Activated CD4-positive, alpha-beta memory T cell treated with anti-CD3 and anti-CD28 coated beads for 36 hours (primary cell): ENCODE data around the gene SETD6. TPM values are rescaled to one million over a fixed set of nuclear protein-coding genes. Genes with fewer than 3 reads are reported as not detected.

Experiments used
- CTCF ChIA-PET: fragments of 350-600 bp; sonication (Branson Sonifier 250); formaldehyde crosslinking; loops from one replicate; lab custom pipeline; 2021; ENCODE audit warnings: antibody characterized with exemption, inconsistent platforms; lab: Charles Lee
- POLR2A ChIA-PET: fragments of 350-600 bp; sonication (Branson Sonifier 250); formaldehyde crosslinking; loops from one replicate; lab custom pipeline; 2021; ENCODE audit warnings: antibody characterized with exemption; lab: Charles Lee
- DNase-seq: peaks from one replicate; pipeline ENCODE4 v3.0.0-alpha.2; 2020
- H3K27ac Mint-ChIP-seq: one replicate; pipeline ENCODE4 v1.8.0; 2021; ENCODE audit warnings: mixed read lengths
- H3K27me3 Mint-ChIP-seq: one replicate; pipeline ENCODE4 v1.8.0; 2021; ENCODE audit warnings: mixed read lengths
- H3K36me3 Mint-ChIP-seq: one replicate; pipeline ENCODE4 v1.8.0; 2021; ENCODE audit warnings: mixed read lengths
- H3K4me1 Mint-ChIP-seq: one replicate; pipeline ENCODE4 v1.8.0; 2021; ENCODE audit warnings: low read depth, mixed read lengths
- H3K4me3 Mint-ChIP-seq: one replicate; pipeline ENCODE4 v1.8.0; 2021; ENCODE audit warnings: mild to moderate bottlenecking, mixed read lengths
- H3K9me3 Mint-ChIP-seq: one replicate; pipeline ENCODE4 v1.8.0; 2021; ENCODE audit warnings: mixed read lengths
- intact Hi-C: fragments of 100-400 bp; cut with micrococcal nuclease; formaldehyde crosslinking; loops from one replicate; pipeline ENCODE4 v1.15.1; 2023
- total RNA-seq, 2 experiments: library from RNA; stranded (reverse); gene quantifications; one replicate each; pipeline ENCODE4 v1.2.3, GENCODE V29; 2021

SETD6 gene
- total RNA-seq, 2 experiments from 2014 or later = 12.9 to 14.5 TPM

- no peak overlapping the region for H3K27ac Mint-ChIP-seq
- intact Hi-C loops = loop anchor here (1.0 to 5.0 kb wide), 2 partner anchors 239 to 262 kb away; partner anchors contain the start of gene GOT2
- POLR2A ChIA-PET = interaction anchor here (1.6 kb wide), 1 partner anchor 23 kb away, joined by 3 read pairs; no protein-coding TSS in a partner anchor
Measured at GRCh38 chr16:58494981-58495520, 20.3 kb upstream of the SETD6 start.

GRCh38 chr16:58495521-58496331 lies 19.6 kb upstream of the SETD6 start:
- Mint-ChIP-seq H3K4me1 (peaks cover 21% of the 10 kb centered on the region), H3K27me3 (peaks cover 1% of the 10 kb centered on the region), H3K9me3 (no peaks in the 10 kb centered on the region), H3K36me3 (no peaks in the 10 kb centered on the region), H3K4me3 (no peak overlapping the region), H3K27ac (no peak overlapping the region)
- ChIA-PET CTCF (interaction anchor here (0.8 to 10.9 kb wide), 9 partner anchors 8 to 261 kb away, joined by 3 to 286 read pairs (median 5); no protein-coding TSS in a partner anchor), POLR2A (interaction anchor here (1.6 kb wide), 1 partner anchor 23 kb away, joined by 3 read pairs; no protein-coding TSS in a partner anchor)
- intact Hi-C loops = loop anchor here (1.0 to 5.0 kb wide), 2 partner anchors 239 to 262 kb away; partner anchors contain the start of gene GOT2
- no peak for DNase-seq

More at GRCh38 chr16:58494981-58495520, 20.3 kb upstream of the SETD6 start:
- Mint-ChIP-seq H3K9me3 (no peaks in the 10 kb centered on the region), H3K4me3 (no peak overlapping the region), H3K27me3 (peaks cover 1% of the 10 kb centered on the region), H3K36me3 (no peaks in the 10 kb centered on the region), H3K4me1 (peaks cover 15% of the 10 kb centered on the region)
- CTCF ChIA-PET = interaction anchor here (0.8 to 10.9 kb wide), 8 partner anchors 9 to 261 kb away, joined by 3 to 286 read pairs (median 4); no protein-coding TSS in a partner anchor
- DNase-seq = peak; percentile 85

DNA sequence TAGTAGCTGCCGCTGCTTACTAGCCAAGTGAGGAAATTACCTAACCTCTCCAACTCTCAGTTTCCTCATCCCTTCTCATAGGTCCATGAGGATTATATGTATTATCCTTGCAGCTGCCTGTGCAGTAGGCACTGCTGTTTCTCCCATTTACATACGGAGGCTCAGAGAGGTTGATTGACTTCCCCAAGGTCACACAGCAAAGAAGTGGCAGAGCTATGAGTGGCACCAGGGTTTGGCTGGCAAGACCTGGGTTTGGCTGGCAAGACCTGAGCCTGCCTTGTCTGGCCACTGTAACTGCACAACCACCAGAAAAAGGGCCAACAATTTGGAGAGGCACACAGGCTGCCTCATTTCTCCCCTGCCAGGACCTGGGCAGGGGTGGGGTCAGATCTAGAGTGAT lies 17.8 kb upstream of the SETD6 start:
- intact Hi-C loops = loop anchor here (5.0 kb wide), 1 partner anchor 260 kb away; no protein-coding TSS in a partner anchor
- Mint-ChIP-seq H3K36me3 (no peaks in the 10 kb centered on the region), H3K4me1 (peaks cover 25% of the 10 kb centered on the region), H3K9me3 (no peaks in the 10 kb centered on the region), H3K4me3 (no peak overlapping the region), H3K27ac (no peak overlapping the region), H3K27me3 (peaks cover 8% of the 10 kb centered on the region)
- POLR2A ChIA-PET = no interaction called here
- no peak for DNase-seq
- CTCF ChIA-PET = interaction anchor here (2.3 kb wide), 1 partner anchor 10 kb away, joined by 10 read pairs; no protein-coding TSS in a partner anchor

- Mint-ChIP-seq H3K4me1 (peaks cover 25% of the 10 kb centered on the region), H3K36me3 (no peaks in the 10 kb centered on the region), H3K27me3 (peaks cover 11% of the 10 kb centered on the region), H3K9me3 (no peaks in the 10 kb centered on the region), H3K27ac (no peak overlapping the region), H3K4me3 (no peak overlapping the region)
- DNase-seq = no peak
- CTCF ChIA-PET = interaction anchor here (0.7 to 2.3 kb wide), 2 partner anchors 10 to 43 kb away, joined by 4 to 10 read pairs; no protein-coding TSS in a partner anchor
- intact Hi-C loops = loop anchor here (5.0 kb wide), 1 partner anchor 259 kb away; no protein-coding TSS in a partner anchor
- POLR2A ChIA-PET = no interaction called here
Measured at GRCh38 chr16:58497935-58498334, 17.4 kb upstream of the SETD6 start.

DNA sequence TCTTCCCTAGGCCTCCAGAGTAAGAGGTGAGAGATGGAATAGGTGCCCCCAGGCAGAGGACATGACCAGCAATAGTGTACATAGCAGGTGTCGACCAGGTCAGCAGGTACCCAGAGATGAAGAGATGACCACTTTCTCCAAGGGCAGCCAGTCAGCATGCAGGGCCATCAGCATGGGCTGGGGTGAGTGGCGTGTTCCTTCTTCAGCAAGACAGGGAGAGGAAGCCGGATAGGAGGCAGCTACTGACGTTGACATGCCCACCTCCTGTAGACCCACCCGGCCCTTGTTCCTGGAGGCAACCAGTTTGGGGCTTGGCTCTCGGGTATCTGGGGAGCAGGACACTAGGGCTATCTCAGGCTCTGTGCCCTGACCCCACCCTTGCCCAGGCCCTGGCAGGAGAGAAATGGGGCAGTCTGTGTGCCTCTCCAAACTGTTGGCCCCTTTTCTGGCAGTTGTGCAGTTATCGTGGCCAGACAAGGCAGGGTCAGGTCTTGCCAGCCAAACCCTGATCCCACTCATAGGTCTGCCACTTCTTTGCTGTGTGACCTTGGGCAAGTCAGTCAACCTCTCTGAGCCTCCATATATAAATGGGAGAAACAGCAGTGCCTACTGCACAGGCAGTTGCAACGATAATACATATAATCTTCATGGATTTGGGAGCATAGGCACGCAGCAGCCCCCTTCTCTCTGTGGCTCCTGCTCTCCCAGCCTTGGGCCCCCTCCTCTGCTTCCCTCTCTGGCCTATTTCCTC lies 16.8 kb upstream of the SETD6 start:
- no peaks in the 10 kb centered on the region for H3K36me3 Mint-ChIP-seq
- peaks cover 25% of the 10 kb centered on the region for H3K4me1 Mint-ChIP-seq
- peaks cover 12% of the 10 kb centered on the region for H3K27me3 Mint-ChIP-seq
- intact Hi-C loops = loop anchor here (5.0 kb wide), 1 partner anchor 259 kb away; no protein-coding TSS in a partner anchor
- H3K27ac Mint-ChIP-seq = no peak overlapping the region
- H3K4me3 Mint-ChIP-seq = no peak overlapping the region
- ChIA-PET CTCF (interaction anchor here (0.7 to 3.1 kb wide), 2 partner anchors 44 to 162 kb away, joined by 4 to 13 read pairs; no protein-coding TSS in a partner anchor), POLR2A (no interaction called here)
- DNase-seq = no peak
- H3K9me3 Mint-ChIP-seq = no peaks in the 10 kb centered on the region

DNA sequence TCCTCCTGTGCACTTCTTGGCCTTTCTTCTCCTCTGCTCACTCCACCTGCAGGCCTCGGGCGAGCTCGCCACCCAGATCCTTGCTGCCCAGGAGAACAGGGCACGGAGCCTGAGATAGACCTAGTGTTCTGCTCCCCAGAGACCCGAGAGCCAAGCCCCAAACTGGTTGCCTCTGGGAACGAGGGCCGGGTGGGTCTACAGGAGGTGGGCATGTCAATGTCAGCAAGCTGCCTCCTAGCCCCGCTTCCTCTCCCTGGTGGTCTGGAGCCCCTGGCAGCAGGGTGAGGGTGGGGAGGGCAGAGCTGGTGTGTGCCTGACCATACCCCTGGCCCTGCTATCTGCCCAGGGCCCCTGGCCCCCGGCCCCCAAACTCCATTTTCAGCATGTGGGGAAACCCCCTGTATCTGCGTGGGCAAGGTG lies 16.2 kb upstream of the SETD6 start:
- intact Hi-C loops = loop anchor here (5.0 kb wide), 1 partner anchor 258 kb away; no protein-coding TSS in a partner anchor
- Mint-ChIP-seq H3K9me3 (no peaks in the 10 kb centered on the region), H3K36me3 (no peaks in the 10 kb centered on the region), H3K27me3 (peaks cover 10% of the 10 kb centered on the region), H3K27ac (no peak overlapping the region), H3K4me1 (peaks cover 25% of the 10 kb centered on the region), H3K4me3 (no peak overlapping the region)
- no peak for DNase-seq
- ChIA-PET POLR2A (no interaction called here), CTCF (interaction anchor here (2.8 to 3.1 kb wide), 2 partner anchors 13 to 162 kb away, joined by 10 to 13 read pairs; no protein-coding TSS in a partner anchor)

DNA sequence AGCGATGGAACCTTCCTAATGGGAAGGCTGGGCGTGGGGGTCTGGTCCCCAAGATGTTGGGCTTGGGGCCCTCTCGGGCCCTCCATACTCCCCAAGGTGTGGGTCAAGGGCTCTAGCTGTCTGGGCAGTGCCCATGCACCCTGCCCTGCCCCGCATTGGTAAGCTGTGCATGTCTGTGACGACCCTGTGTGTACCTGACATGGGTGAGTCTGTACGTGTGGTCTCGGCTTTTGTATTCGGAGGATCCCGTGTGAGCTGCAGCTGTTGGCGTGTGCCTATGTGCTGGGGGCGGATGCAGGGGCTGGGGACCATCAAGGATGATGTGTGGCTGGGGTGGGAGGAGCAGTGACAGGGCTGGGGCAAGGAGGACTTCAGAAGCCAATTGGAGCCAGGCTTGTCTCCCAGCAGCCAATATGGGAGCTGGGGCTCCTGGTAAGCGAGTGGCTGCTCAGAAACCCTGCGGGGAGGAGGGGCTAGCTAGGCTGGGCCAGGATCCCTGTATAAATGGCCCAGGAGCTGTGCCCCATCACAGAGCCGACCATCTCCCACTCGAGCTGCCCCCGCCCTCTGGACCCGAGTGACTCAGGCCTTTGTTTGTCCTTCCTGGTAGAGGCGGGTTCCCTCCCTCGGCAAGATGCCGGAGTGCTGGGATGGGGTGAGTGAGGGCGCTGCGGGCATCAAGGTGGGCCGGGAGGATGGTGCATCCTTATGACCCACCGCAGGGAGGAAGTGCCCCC lies 15.5 kb upstream of the SETD6 start, which contains the start of gene NDRG4:
NDRG4 (plus strand) TSS at position 529 of the 737 bp plus-strand sequence; CDS start at position 635, 106 bp downstream.
- Mint-ChIP-seq H3K27ac (no peak within 1 kb of the TSS), H3K4me1 (peaks cover 25% of the 10 kb centered on the region), H3K4me3 (peak within 1 kb of the TSS; percentile 67), H3K9me3 (no peaks in the 10 kb centered on the region), H3K36me3 (no peaks in the 10 kb centered on the region), H3K27me3 (peaks cover 10% of the 10 kb centered on the region)
- CTCF ChIA-PET = interaction anchor here (0.6 to 3.1 kb wide), 5 partner anchors 12 to 689 kb away, joined by 3 to 13 read pairs (median 9); no protein-coding TSS in a partner anchor
- intact Hi-C loops = loop anchor here (5.0 kb wide), 1 partner anchor 258 kb away; no protein-coding TSS in a partner anchor
- DNase-seq = peak; percentile 59
- POLR2A ChIA-PET = no interaction called here

DNA sequence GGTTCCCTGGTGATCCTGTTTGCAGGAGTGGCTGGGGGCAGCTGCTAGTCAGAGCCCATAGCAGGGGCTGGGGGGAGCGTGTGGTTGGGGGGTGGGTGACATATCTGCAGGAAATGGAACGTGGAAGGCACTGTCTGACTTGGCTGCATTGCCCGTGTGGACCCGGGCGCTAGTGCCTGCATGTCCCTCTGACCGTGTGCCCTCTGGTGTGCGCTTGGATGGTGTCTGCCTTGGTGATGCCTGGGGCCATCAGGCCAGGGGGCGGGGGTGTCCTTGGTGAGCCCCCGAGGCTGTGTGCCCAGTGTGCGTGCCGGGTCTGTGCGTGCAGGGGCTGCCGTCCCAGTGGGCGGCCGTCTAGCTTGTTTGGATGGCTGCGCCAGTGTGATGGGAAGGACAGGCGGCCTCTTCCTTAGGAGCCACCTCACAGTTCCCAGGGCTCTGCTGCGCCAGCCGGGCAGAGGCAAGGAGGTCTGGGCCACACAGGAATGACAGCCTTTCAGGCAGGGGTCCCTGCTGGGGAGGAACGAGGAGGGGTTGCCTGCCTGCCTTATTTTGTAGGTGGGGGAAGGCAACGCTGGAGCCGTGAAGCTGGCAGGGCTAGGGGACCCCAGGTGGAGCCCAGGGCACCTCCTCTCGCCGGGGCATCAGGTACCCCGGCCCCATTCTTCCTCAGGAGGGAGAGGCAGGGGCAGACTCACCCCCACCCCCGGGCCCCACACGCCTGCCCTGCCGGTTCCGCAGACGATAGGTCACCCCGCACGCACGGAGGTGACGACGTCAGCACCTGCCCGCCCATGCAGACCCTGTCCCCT lies 14.7 kb upstream of the SETD6 start:
- no peak for DNase-seq
- Mint-ChIP-seq H3K27ac (no peak overlapping the region), H3K4me3 (peak overlapping the region; percentile 67), H3K27me3 (peaks cover 10% of the 10 kb centered on the region), H3K4me1 (peaks cover 17% of the 10 kb centered on the region), H3K36me3 (no peaks in the 10 kb centered on the region), H3K9me3 (no peaks in the 10 kb centered on the region)
- ChIA-PET POLR2A (no interaction called here), CTCF (interaction anchor here (0.6 to 3.1 kb wide), 5 partner anchors 11 to 690 kb away, joined by 3 to 13 read pairs (median 9); no protein-coding TSS in a partner anchor)
- intact Hi-C loops = no loop called here

GRCh38 chr16:58501242-58502131 lies 13.8 kb upstream of the SETD6 start:
- ChIA-PET CTCF (interaction anchor here (2.0 to 3.1 kb wide), 3 partner anchors 11 to 255 kb away, joined by 9 to 13 read pairs (median 10); no protein-coding TSS in a partner anchor), POLR2A (no interaction called here)
- H3K27ac Mint-ChIP-seq = no peak overlapping the region
- H3K4me1 Mint-ChIP-seq = peaks cover 16% of the 10 kb centered on the region
- H3K27me3 Mint-ChIP-seq = peaks cover 10% of the 10 kb centered on the region
- intact Hi-C loops = no loop called here
- peak overlapping the region; percentile 67 for H3K4me3 Mint-ChIP-seq
- H3K36me3 Mint-ChIP-seq = no peaks in the 10 kb centered on the region
- peak; percentile 59 for DNase-seq
- no peaks in the 10 kb centered on the region for H3K9me3 Mint-ChIP-seq
